ENCODE data around the gene EOLA1. TPM values are rescaled to one million over a fixed set of nuclear protein-coding genes. Genes with fewer than 3 reads are reported as not detected.
"Not testable (repeated sequence)": the region's sequence is repeated elsewhere in the genome, so short reads cannot be mapped to it uniquely, and the experiment has no call there.

Gene EOLA1
- total RNA-seq, 4 donors from 2014 or later, result 11.9 to 33.6 (median 17.8) TPM

GRCh38 chrX:149521438-149521837, 19.4 kb upstream of the EOLA1 start:
- Histone ChIP-seq H3K4me3 (no peak overlapping the region), H3K4me1 (no peaks in the 10 kb centered on the region), H3K27ac (replicated peaks in 1 of 4) (no peak overlapping the region), H3K36me3 (no peaks in the 10 kb centered on the region), H3K9me3 (no peaks in the 10 kb centered on the region), H3K27me3 (peaks cover 0 to 3% (median 0%) of the 10 kb centered on the region in 4 donors)
- no peak for DNase-seq (ENCODE audit: extremely low spot score)
- TF ChIP-seq EP300 (IDR thresholded peaks at IDR 0.05) (no peak), POLR2AphosphoS5 (IDR thresholded peaks at IDR 0.05) (no peak), POLR2A (IDR thresholded peaks at IDR 0.05; ENCODE audit: low read depth) (no peak)
- TF ChIP-seq, protein P1, sequence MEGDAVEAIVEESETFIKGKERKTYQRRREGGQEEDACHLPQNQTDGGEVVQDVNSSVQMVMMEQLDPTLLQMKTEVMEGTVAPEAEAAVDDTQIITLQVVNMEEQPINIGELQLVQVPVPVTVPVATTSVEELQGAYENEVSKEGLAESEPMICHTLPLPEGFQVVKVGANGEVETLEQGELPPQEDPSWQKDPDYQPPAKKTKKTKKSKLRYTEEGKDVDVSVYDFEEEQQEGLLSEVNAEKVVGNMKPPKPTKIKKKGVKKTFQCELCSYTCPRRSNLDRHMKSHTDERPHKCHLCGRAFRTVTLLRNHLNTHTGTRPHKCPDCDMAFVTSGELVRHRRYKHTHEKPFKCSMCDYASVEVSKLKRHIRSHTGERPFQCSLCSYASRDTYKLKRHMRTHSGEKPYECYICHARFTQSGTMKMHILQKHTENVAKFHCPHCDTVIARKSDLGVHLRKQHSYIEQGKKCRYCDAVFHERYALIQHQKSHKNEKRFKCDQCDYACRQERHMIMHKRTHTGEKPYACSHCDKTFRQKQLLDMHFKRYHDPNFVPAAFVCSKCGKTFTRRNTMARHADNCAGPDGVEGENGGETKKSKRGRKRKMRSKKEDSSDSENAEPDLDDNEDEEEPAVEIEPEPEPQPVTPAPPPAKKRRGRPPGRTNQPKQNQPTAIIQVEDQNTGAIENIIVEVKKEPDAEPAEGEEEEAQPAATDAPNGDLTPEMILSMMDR (IDR thresholded peaks at IDR 0.05), result no peak
- 68% methylated on average over 9 of the region's 9 CpGs for WGBS
- intact Hi-C loops (cut with DNase I), result no loop called here

- WGBS, result 47% methylated on average over 2 of the region's 2 CpGs
- intact Hi-C loops (cut with DNase I), result no loop called here
- Histone ChIP-seq H3K4me3 (no peak overlapping the region), H3K27ac (replicated peaks in 1 of 4) (no peak overlapping the region), H3K27me3 (no peaks in the 10 kb centered on the region), H3K4me1 (no peaks in the 10 kb centered on the region), H3K9me3 (no peaks in the 10 kb centered on the region), H3K36me3 (no peaks in the 10 kb centered on the region)
- TF ChIP-seq POLR2A (IDR thresholded peaks at IDR 0.05; ENCODE audit: low read depth) (no peak), POLR2AphosphoS5 (IDR thresholded peaks at IDR 0.05) (no peak), EP300 (IDR thresholded peaks at IDR 0.05) (no peak)
- TF ChIP-seq, protein P1 (IDR thresholded peaks at IDR 0.05), result no peak
- no peak for DNase-seq (ENCODE audit: extremely low spot score)
Measured at GRCh38 chrX:149522916-149523315, 17.9 kb upstream of the EOLA1 start.

GRCh38 chrX:149525389-149525788, 15.4 kb upstream of the EOLA1 start:
- WGBS, result 43% methylated on average over 5 of the region's 10 CpGs
- intact Hi-C loops (cut with DNase I), result not testable (repeated sequence)

GRCh38 chrX:149525903-149526302, 14.9 kb upstream of the EOLA1 start:
- H3K36me3 ChIP-seq; H3K4me1 ChIP-seq; H3K4me3 ChIP-seq; H3K27ac ChIP-seq (replicated peaks in 1 of 4); H3K27me3 ChIP-seq; H3K9me3 ChIP-seq; DNase-seq (ENCODE audit: extremely low spot score); intact Hi-C loops (cut with DNase I): not testable (repeated sequence)
- WGBS, result 61% methylated on average over 4 of the region's 5 CpGs

More at GRCh38 chrX:149525389-149525788, 15.4 kb upstream of the EOLA1 start:
- not testable (repeated sequence) for H3K4me1 ChIP-seq; DNase-seq (ENCODE audit: extremely low spot score); H3K27ac ChIP-seq (replicated peaks in 1 of 4); H3K4me3 ChIP-seq; H3K36me3 ChIP-seq; H3K9me3 ChIP-seq; H3K27me3 ChIP-seq

DNA sequence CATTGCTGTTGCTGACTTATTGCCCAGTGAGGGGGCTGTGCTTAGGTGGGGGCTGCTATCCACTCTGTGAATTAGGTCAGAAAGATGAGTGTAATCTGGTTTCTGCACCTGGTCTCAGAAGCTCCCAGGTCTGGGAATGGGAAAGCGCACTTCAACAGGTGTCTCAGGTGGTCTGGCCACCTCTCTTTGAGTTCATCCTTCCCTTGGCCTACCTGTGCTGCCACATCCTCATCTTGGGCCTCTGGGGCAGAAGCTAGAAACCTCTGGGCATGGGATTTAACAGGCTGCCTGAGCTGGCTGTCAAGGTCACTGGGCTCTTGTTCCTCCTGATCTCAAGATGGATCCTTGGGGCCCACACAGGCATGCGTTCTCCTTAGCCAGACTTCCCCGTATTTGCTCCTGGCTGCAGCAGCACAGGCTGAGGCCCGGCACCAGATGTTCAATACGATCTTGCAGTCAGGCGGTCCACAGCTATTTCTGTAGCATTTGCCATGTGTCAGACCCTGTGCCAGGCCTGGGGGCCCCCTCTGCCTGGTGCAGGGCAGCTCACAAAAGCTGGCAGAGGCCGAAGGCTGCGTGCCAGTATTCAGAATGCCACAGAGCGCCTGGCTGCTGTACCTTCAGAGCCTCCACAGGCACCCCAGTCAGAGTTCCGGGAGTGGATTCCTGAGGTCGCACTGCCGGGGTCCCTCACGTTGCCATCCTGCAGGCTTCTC, 14.3 kb upstream of the EOLA1 start:
- WGBS, result 81% methylated on average over 6 of the region's 13 CpGs
- intact Hi-C loops (cut with DNase I); H3K27ac ChIP-seq (replicated peaks in 1 of 4): not testable (repeated sequence)

DNA sequence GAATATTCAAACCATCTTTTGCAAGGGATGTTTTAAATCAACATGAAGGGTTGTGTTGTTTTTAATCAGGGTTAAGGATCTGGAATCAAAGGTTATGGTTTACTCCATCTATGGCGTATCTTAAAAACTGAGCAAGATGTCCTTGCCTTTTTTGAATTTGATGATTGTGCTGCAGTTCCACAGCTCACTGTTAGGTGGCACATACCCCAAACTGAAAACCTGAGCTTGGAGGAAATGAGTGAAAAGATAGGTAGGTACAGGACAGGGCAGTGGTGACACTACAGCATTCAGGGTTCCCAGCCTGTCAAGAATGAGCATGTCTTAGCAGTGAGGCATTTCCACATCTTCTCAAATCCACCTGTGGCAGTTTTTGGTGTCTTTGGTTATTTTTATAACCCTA, 13.1 kb upstream of the EOLA1 start:
- TF ChIP-seq EP300 (IDR thresholded peaks at IDR 0.05), result no peak
- TF ChIP-seq, protein P1 (IDR thresholded peaks at IDR 0.05), result peak; percentile 36 to 58 (median 46)
- no peaks in the 10 kb centered on the region for H3K27me3 ChIP-seq
- no peaks in the 10 kb centered on the region for H3K9me3 ChIP-seq
- no peak for DNase-seq (ENCODE audit: extremely low spot score)
- H3K4me3 ChIP-seq, result no peak overlapping the region
- H3K27ac ChIP-seq (replicated peaks in 1 of 4), result no peak overlapping the region
- H3K4me1 ChIP-seq, result no peaks in the 10 kb centered on the region
- peaks cover 0 to 12% (median 4%) of the 10 kb centered on the region in 4 donors for H3K36me3 ChIP-seq
- intact Hi-C loops (cut with DNase I), result no loop called here
- WGBS, result 59% methylated on average over 1 of the region's 1 CpG

More for the DNA sequence above, 14.3 kb upstream of the EOLA1 start:
- not testable (repeated sequence) for H3K4me3 ChIP-seq; H3K27me3 ChIP-seq; H3K36me3 ChIP-seq; H3K4me1 ChIP-seq; DNase-seq (ENCODE audit: extremely low spot score); H3K9me3 ChIP-seq
